NT2/D1 (cell line): ENCODE data around the gene PPP1R13L.

Source experiments
- SUZ12 ChIP-seq: IDR thresholded peaks from 2 replicates; pipeline ENCODE4 v1.6.1; 2011; ENCODE audit not compliant: insufficient read length, insufficient read depth; ENCODE audit errors: extremely low read depth
- ZNF274 ChIP-seq: IDR thresholded peaks from 2 replicates; pipeline ENCODE4 v1.6.1; 2011; ENCODE audit warnings: mild to moderate bottlenecking, low read depth, low read length

- TF ChIP-seq ZNF274, result no peak
- TF ChIP-seq SUZ12, result no peak
Observed at GRCh38 chr19:45331411-45331810, 73.5 kb downstream of the PPP1R13L start.
